Measurements from ENCODE around the gene MPHOSPH10. TPM values are rescaled to one million over a fixed set of nuclear protein-coding genes. Genes with fewer than 3 reads are reported as not detected.
"Not testable (repeated sequence)": the region's sequence is repeated elsewhere in the genome, so short reads cannot be mapped to it uniquely, and the experiment has no call there.

MPHOSPH10 gene
- total and polyA plus RNA-seq, 2 of the 4 experiments (the other 2 are of a cell fraction) = 5.4 to 11.2 TPM

- H4K5ac ChIP-seq (ENCODE audit: low read depth, low read length); H3K36me3 ChIP-seq (ENCODE audit: control insufficient read depth, insufficient read depth, low read length); H4K8ac ChIP-seq (ENCODE audit: low read depth in 2 of 2, low read length in 2 of 2); H3K4me3 ChIP-seq (ENCODE audit: insufficient read depth, low read depth, low read length); H3K18ac ChIP-seq (ENCODE audit: low read depth, low read length); H3K14ac ChIP-seq (replicated peaks; ENCODE audit: low read depth, low read length); BruUV-seq (replicated peaks); H2AK5ac ChIP-seq (ENCODE audit: low read depth, low read length); H2BK5ac ChIP-seq (ENCODE audit: low read depth, low read length, poor library complexity, severe bottlenecking); H3K56ac ChIP-seq (ENCODE audit: extremely low read depth, insufficient read depth, low read length); ATAC-seq (ENCODE audit: low read depth); dilution Hi-C loops (cut with HindIII; ENCODE audit: low sequenced_read_pairs, unreplicated experiment); H2BK20ac ChIP-seq (ENCODE audit: low read depth, low read length); H2AFZ ChIP-seq (replicated peaks; ENCODE audit: low read length, poor library complexity); H3K23ac ChIP-seq (ENCODE audit: low read depth, low read length); in situ Hi-C loops (cut with MboI; ENCODE audit: low sequenced_read_pairs); H3K27me3 ChIP-seq (ENCODE audit: control insufficient read depth, insufficient read depth, low read length); POLR2A ChIA-PET (ENCODE audit: unreplicated experiment); H3K4me1 ChIP-seq (ENCODE audit: control insufficient read depth, insufficient read depth, low read length); H3K4me2 ChIP-seq (ENCODE audit: low read depth, low read length); H2AK9ac ChIP-seq (replicated peaks; ENCODE audit: low read depth, low read length, poor library complexity); H4K20me1 ChIP-seq (ENCODE audit: insufficient read depth, low read length); H4K91ac ChIP-seq (ENCODE audit: insufficient read depth, low read depth, low read length); intact Hi-C loops (cut with micrococcal nuclease); H3K4ac ChIP-seq (ENCODE audit: low read depth, low read length); H3K9me1 ChIP-seq (ENCODE audit: insufficient read depth, low read length); H3K79me1 ChIP-seq (ENCODE audit: low read depth in 1 of 2, low read length in 2 of 2); H3K9me3 ChIP-seq (ENCODE audit: control insufficient read depth, insufficient read depth, low read length); H3K9ac ChIP-seq (ENCODE audit: low read depth, low read length); DNase-seq; H2BK120ac ChIP-seq (ENCODE audit: low read depth, low read length); H2BK15ac ChIP-seq (ENCODE audit: low read depth, low read length); H3K27ac ChIP-seq (ENCODE audit: insufficient read depth, low read length): not testable (repeated sequence)
- 50% methylated on average over 1 of the region's 9 CpGs; no CpG with 5 or more reads in 1 of the 2 experiments for WGBS, 2 experiments (ENCODE audit: extremely low coverage in 2 of 2, insufficient read length in 1 of 2)
- CTCF ChIA-PET = interaction anchor here (2.3 kb wide), 1 partner anchor 9 kb away, joined by 8 read pairs; no protein-coding TSS in a partner anchor
Observed at GRCh38 chr2:71091808-71092207, 38.6 kb upstream of the MPHOSPH10 start.

- H2BK20ac ChIP-seq (ENCODE audit: low read depth, low read length); in situ Hi-C loops (cut with MboI; ENCODE audit: low sequenced_read_pairs); H4K8ac ChIP-seq (ENCODE audit: low read depth in 2 of 2, low read length in 2 of 2); ATAC-seq (ENCODE audit: low read depth); H3K56ac ChIP-seq (ENCODE audit: extremely low read depth, insufficient read depth, low read length); H2BK5ac ChIP-seq (ENCODE audit: low read depth, low read length, poor library complexity, severe bottlenecking); H2AFZ ChIP-seq (replicated peaks; ENCODE audit: low read length, poor library complexity); H3K4me1 ChIP-seq (ENCODE audit: control insufficient read depth, insufficient read depth, low read length); H3K14ac ChIP-seq (replicated peaks; ENCODE audit: low read depth, low read length); H3K27me3 ChIP-seq (ENCODE audit: control insufficient read depth, insufficient read depth, low read length); dilution Hi-C loops (cut with HindIII; ENCODE audit: low sequenced_read_pairs, unreplicated experiment); H3K4me3 ChIP-seq (ENCODE audit: insufficient read depth, low read depth, low read length); H4K5ac ChIP-seq (ENCODE audit: low read depth, low read length); H3K18ac ChIP-seq (ENCODE audit: low read depth, low read length); H3K36me3 ChIP-seq (ENCODE audit: control insufficient read depth, insufficient read depth, low read length); H2BK120ac ChIP-seq (ENCODE audit: low read depth, low read length); H3K4me2 ChIP-seq (ENCODE audit: low read depth, low read length); H4K20me1 ChIP-seq (ENCODE audit: insufficient read depth, low read length); H3K23ac ChIP-seq (ENCODE audit: low read depth, low read length); H3K9me1 ChIP-seq (ENCODE audit: insufficient read depth, low read length); BruUV-seq (replicated peaks); H4K91ac ChIP-seq (ENCODE audit: insufficient read depth, low read depth, low read length); H2BK15ac ChIP-seq (ENCODE audit: low read depth, low read length); H3K79me1 ChIP-seq (ENCODE audit: low read depth in 1 of 2, low read length in 2 of 2); H2AK5ac ChIP-seq (ENCODE audit: low read depth, low read length); H2AK9ac ChIP-seq (replicated peaks; ENCODE audit: low read depth, low read length, poor library complexity); H3K9ac ChIP-seq (ENCODE audit: low read depth, low read length); DNase-seq; H3K4ac ChIP-seq (ENCODE audit: low read depth, low read length); H3K27ac ChIP-seq (ENCODE audit: insufficient read depth, low read length); H3K9me3 ChIP-seq (ENCODE audit: control insufficient read depth, insufficient read depth, low read length); intact Hi-C loops (cut with micrococcal nuclease): not testable (repeated sequence)
- 98% methylated on average over 8 of the region's 33 CpGs; no CpG with 5 or more reads in 1 of the 2 experiments for WGBS, 2 experiments (ENCODE audit: extremely low coverage in 2 of 2, insufficient read length in 1 of 2)
- ChIA-PET POLR2A (ENCODE audit: unreplicated experiment) (interaction anchor here (0.6 kb wide), 1 partner anchor 24 kb away, joined by 3 read pairs; the partner anchor contains the start of gene NAGK), CTCF (interaction anchor here (2.3 kb wide), 1 partner anchor 8 kb away, joined by 8 read pairs; no protein-coding TSS in a partner anchor)
Observed at GRCh38 chr2:71092491-71093260, 37.8 kb upstream of the MPHOSPH10 start.
